PC-3 (cell line): ENCODE results near the gene NET1.

ENCODE experiments used
- EZH2 ChIP-seq: fragments of 300-600 bp; sonication (generic); IDR thresholded peaks from one replicate; pipeline ENCODE4 v1.6.1; 2017; ENCODE audit warnings: antibody characterized with exemption, mild to moderate bottlenecking, low read length; ENCODE audit not compliant: unreplicated experiment
- TF ChIP-seq, protein P1 (sequence below): fragments of 300-600 bp; sonication (generic); conservative IDR thresholded peaks from 2 replicates; pipeline ENCODE4 v1.5.1; 2017; ENCODE audit warnings: antibody characterized with exemption, low read depth, mild to moderate bottlenecking, low read length

- TF ChIP-seq, protein P1, sequence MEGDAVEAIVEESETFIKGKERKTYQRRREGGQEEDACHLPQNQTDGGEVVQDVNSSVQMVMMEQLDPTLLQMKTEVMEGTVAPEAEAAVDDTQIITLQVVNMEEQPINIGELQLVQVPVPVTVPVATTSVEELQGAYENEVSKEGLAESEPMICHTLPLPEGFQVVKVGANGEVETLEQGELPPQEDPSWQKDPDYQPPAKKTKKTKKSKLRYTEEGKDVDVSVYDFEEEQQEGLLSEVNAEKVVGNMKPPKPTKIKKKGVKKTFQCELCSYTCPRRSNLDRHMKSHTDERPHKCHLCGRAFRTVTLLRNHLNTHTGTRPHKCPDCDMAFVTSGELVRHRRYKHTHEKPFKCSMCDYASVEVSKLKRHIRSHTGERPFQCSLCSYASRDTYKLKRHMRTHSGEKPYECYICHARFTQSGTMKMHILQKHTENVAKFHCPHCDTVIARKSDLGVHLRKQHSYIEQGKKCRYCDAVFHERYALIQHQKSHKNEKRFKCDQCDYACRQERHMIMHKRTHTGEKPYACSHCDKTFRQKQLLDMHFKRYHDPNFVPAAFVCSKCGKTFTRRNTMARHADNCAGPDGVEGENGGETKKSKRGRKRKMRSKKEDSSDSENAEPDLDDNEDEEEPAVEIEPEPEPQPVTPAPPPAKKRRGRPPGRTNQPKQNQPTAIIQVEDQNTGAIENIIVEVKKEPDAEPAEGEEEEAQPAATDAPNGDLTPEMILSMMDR = no peak
- no peak for TF ChIP-seq EZH2
Observed at GRCh38 chr10:5412277-5412941, at the start of gene NET1.
